HG03060 (cell line): ENCODE measurements around the gene MRGPRE.

ENCODE experiments used
- ATAC-seq: cut with Tn5 transposase; IDR thresholded peaks from one replicate; pipeline ENCODE4 v1.9.1; 2021; ENCODE audit warnings: low read depth, moderate number of reproducible peaks; ENCODE audit not compliant: unreplicated experiment

MRGPRE gene

DNA sequence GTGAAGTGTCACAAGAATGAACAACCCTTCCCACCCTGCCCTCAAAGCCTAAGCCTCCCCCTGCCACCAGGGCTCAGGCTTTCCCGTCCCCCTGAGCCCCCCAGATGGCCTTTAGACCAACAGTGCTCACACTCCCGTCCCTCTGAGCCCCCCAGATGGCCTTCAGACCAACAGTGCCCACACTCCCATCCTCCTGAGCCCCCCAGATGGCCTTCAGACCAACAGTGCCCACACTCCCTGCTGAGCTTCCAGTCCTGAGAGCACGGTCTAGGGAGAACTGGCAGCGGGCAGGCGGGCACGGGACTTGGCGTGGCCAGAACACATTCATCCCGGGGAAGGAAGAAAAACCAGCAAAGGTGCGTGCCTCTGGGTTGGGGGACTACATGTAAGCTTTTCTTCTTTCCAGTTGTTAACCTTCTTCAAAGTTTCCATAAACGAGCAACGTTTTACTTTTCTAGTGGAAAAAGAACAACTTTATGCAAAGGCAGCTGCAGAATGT, 16.1 kb downstream of the MRGPRE start:
- no peak for ATAC-seq

DNA sequence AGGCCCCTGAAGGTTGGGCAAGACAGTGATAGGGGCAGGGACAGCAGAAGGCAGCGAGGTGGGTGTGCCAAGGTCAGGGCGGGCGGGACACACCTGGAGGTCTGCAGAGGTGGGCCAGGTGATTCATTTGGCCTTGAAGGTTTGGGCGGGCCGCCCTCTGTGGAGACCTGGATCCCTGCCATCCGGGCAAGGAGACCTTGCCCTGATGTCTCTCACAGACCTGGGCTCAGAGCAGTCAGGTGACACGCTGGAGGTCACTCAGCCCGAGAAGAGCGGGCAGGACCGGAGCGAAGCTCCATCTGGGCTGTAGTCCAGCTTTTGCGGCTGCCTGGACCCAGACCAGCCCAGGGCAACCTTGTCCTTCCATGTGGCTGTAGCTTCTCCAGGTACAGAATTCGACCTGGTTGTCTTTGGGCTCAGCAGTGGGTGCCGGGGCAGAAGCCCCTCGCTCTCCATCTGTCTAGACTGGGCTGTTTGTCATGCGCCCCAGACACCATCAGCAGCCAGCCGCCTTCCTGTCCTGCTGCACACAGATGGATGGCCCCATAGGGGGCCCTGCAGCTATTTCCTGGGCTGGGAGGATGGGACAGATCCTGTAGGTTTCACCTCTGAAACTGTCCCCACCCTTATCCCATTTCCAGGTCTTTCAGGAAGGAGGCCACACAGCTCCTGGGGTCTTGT, 16.7 kb downstream of the MRGPRE start:
- no peak for ATAC-seq

DNA sequence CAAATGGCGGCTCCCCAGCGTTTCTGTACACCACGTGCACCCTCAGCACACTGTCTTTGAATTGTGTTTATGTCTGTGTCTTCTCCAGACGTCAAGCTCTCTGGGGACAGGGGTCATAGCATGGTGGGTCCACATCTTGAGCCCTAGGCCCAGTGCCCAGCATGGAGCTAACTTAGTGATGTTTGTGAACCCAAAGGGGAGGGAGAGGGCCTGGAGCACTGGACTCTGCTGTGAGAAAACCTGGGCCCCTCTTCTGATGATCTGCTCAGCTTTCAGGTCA, 17.9 kb downstream of the MRGPRE start:
- ATAC-seq: no peak

DNA sequence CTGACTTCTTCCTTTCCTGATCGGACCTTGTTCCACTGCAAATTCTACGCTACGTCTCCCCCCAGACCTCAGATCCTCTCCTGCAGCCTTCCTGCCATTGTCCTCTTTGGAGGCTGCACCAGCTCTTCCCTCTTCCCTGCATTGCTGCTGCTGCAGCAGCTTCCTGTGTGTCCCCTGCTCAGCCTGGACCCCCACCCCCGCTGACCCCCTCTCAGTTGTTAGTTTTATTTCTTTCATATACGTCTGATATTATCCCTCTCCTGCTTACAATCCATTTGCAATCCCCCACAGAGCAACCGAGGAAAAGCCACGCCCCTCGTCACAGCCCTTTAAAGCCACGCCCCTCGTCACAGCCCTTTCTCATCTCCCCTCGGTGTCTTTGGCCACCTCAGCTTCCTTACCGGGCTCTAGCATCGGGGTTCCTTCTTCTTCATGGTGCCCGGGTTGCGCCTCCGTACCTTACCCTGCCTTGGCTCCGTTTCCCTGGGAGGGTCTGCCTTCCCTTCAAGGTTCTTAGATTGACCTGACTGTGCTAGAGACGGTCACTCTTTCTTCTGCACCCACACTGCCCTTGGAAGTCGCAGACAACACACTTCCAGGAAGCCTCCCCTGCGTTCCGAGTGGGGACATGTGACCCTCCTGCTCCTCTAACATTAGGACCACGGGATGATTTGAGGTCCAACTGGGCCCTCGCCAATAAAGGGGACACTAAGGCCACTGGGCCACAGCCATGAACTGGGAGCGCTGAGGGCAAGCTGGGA, 18.4 kb downstream of the MRGPRE start:
- no peak for ATAC-seq

DNA sequence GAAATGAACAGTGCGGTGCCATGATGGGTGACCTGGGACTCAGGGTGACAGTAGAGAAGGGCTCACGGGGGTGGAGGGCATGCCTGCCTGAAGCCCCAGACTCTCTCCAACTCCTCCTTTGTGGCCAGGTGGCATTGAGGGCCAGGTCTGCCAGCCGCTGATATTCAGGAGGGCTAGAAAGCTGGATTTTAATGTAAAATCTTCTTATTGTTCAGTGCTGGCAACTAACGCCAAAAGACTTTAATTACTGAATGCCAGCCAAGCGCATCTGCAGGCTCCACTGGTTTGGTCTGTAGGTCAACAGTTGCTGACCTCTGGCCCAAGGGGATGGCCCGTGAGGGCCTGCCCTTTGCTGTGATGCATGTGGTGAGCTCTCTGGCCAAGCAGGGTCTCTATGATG, 23.9 kb downstream of the MRGPRE start:
- ATAC-seq: no peak

DNA sequence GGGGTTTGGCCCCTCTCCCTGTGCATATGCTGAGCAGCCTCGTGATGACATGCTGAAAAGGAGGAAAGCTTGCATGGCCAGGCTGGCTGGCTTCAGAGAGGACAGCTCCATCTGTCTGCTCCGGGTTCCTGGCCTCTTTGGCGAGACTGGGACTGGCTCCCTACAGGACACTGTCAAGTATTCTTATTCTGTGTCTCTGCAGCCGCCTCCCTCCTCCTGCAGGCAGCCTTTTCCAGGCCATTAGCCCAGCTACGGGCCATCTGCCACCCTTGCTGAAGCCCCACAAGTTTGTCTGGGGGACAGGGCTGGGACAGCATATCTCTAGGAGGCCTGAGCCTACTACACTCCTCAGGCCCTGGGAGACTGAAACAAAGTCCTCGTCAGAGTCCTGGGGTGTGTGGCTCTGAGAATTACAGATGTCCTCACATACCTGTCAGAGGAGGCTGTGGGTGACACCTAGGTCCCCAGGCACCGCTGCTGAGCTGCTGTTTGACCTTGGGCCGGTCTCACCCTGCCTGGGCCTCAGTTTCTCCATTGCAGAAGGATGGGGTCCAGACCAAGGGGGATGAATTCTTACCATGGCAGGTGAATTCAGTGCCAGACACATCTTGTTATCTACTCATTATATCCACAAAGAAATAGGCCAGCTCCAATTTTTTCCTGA, 24.6 kb downstream of the MRGPRE start:
- ATAC-seq: no peak

DNA sequence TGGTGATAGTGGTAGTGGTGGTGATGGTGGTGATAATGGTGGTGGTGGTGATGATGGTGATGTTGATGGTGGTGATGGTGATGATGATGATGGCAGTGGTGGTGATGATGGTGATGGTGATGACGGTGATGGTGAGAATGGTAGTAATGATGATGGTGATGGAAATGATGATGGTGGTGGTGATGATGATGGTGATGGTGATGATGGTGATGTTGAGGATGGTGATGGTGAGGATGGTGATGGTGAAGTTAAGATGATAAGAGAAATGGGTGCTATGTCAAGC, 25.4 kb downstream of the MRGPRE start:
- ATAC-seq: no peak

DNA sequence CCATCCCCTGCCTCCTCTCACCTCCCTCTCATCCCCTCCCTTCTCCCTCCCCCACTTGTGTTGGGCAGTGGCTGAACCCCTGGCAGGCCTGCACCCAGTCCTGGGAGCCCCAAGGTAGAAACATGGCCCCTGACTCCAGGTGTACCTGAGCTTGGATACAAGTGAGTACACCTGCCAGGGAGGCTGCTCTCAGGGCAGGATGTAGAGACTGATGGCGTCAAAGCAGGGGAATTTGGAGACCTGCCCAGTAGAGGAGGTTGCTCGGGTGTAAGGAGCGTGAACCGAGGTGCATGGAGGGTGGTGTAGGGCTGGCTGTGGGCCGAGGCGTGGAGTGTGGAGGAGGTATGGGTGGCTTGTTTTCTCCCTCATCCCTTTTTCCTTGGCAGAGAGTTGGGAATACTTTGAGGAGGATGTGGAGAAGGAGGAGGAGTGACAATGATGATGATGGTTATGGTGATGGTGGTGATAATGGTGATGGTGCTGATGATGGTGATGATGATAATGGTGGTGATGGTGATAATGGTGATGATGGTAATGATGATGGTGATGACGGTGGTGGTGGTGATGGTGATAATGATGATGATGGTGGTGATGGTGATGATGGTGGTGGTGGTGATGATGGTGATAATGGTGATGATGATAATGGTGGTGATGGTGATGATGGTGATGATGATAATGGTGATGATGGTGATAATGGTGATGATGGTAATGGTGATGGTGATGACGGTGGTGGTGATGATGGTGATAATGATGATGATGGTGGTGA, 25.9 kb downstream of the MRGPRE start:
- no peak for ATAC-seq

DNA sequence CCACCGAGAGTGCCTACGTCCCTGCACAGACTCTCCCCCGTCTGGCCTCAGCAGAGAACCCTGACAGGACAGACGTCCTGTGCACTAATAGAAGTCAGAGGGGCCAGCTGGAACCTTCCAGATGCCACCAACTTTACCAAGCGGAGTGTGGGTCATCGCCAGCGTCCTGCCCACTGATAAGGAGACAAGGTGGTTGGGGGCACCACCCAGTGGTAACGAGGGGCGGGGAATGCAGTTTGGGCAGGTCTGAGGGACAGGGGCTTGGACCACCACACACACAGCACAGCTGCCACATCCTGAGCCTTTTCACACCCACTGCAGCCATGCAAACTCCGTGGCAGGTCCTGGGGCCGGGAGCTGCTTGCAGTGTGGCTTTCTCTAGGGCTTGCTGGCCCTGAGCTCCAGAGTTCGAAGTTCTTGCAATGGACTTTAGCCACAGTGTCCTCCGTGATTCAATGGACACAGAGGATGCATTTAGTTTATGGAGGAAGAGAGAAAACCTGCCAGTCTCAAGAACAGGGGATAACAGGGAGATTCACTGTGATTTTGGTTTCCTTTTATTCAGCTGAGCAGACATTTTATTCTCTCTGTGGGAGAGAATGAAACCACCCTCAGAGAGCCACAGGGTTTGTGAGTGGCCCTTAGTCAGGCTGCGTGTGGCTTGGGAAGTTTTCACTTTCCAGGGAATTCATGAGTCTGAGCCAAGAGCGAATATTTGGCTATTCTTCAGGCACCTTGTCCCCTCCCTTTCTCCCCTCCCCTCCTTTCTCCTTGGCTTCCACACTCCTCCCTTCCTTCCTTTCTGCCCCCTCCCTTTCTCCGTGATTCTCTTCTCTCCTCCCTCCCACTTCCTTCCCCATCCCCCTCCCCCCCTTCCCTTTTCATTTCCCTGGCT, 26.7 kb downstream of the MRGPRE start:
- no peak for ATAC-seq

DNA sequence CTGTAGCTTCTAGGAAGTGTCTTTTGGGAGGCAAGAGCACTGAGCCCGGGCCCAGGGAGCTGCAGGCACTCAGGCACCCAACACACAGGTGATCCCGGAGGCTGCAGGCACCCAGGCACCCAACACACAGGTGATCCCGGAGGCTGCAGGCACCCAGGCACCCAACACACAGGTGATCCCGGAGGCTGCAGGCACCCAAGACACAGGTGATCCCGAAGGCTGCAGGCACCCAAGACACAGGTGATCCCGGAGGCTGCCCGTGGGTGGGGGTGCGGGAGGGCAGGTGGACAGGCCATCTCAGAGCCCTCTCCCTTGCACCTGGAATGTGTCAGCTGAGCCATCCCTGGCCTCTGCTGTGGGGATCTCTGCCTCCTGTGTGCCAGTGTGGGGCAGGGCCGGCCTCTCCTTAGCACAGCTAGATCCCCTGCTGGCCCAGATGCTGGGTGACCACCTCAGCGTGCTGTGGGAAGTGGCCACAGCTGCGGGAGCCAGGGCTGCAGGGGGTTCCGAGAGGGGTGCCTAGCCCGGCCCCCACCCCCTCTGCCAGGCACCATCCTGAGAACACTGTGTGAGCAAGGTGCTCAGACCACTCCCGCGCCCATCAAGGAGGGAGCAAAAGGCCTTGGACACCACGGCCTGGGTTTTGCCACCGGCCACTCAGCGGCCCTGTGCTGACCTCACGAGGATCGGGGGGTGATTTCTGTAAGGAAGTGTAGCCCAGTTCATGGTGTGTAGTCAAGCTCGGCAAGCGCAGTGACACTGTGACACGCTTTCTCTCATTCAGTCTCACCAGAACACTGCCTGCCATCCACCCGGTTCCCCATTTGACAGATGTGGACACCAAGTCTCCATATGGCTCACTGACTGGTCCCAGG, 27.8 kb downstream of the MRGPRE start:
- no peak for ATAC-seq

DNA sequence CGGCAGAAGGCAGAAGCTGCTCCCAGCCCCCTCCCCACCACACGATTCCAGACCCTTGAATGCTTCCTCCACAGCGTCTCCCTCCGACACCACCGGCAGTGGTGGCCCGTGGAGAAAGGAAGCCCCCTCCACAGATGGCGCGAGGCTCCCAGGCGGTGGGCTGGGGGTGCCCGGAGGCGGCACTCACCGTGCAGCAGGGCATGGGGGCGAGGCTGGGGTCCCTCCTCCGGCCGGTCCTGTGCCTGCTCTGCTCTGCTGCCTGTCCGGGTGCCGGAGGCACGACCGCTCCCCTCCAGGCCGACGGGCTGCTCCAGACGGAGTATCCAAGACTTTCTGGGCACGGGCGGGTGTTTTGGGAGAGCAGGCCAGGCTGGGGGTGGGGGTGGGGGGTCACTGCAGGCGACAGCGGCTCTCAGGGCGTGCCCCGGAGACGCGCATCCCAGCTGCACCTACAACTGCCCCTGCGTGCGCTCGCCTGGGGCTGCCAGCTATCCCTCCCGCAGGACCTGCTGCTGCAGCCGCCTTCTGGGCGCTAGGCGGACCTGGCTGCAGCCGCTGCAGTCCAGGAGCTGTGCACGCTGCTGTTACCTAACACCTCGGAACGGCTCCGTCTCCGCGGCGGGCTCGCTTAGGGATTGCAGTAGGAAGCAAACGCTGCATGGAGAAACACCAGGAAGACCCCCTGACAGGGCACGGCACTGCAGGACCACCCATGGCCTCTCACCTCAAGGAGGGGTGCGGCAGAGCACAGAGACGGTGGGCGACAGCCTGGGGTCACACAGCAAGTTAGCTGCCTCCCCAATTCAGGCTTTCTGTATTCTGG, 28.8 kb downstream of the MRGPRE start:
- no peak for ATAC-seq

DNA sequence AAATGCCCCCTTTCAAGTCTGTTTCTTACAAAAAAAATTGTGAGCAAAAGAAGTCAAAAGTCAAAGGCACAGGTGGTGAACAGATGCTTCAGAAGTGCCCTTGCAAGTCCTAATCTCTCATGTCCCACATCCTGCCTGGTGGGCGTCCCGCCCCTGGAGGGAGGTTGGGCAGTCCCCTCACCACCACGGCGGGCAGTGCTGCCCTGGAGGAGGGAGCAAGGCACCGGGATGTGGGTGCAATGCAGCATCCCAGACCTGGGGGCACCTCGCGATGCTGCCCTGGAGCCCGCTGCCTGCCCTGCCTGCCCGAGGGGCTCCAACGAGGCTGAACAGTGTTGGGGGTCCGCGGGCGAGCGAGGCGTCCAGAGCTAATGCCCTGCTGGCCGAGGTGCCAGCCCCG, 29.5 kb downstream of the MRGPRE start:
- ATAC-seq: no peak

DNA sequence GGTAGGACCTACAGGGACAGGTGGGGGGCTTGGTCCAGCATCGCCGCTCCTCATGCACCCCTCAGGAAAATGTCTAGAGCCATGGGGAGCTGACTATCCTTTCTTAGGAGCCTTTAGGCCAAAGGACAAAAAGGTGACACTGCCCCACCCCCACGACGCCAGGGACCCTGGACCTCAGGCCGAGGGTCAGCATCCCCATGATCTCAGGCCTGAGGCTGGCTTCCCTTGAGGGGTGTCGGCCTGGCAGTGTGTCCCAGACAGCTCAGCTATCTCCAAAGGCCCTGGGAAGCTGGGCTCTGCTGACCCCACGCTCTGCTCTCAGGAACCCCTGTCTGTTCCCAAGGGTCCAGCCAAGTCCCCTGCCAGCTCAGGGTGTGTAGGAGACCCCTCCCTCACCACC, 29.9 kb downstream of the MRGPRE start:
- no peak for ATAC-seq

DNA sequence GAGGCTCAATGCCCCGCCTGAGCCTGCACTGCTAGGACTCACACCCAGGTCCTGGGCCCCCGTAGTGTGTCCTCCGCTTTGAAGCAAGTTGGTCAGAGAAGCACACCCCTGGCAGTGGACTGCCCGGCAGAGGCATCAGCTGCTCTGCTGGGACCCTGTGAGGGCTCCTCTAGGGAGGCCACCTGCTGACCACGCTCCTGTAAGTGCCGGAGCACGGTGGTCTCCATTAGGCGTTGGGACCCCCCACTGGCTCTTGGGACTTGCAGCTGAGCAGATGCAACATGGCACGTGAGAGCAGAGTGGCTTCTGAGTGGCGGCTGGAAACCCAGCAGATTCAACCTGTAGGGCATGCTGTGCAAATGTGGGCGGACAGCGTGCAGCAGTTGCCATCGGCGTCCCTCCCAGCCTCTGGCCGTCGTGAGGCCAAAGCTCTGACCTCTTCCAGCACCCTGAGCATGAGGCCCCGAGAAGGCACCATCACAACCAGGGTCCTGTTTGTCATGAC, 30.5 kb downstream of the MRGPRE start:
- no peak for ATAC-seq

DNA sequence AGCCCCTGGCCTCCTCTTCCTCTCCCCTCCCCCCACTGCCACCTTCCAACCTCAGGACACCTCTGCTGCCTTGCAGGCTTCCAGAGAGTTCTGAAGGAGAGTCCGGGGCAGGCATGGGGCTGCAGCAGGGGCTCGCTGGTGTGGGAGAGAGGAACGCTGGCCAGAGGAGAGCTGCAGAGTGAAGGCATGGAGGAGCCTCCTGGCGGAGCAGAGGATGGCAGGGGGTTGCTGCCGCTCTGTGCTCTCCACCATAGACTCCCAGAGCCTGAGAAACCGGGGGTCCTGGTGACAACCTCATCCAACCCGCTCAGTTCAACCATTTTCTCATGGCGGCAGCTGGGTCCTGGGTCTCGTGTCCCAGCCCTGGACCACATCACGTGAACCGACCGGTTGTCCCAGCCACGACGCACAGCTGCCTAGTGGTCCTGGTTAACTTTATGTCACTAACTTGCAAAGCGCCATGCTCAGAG, 31.1 kb downstream of the MRGPRE start:
- ATAC-seq: no peak

DNA sequence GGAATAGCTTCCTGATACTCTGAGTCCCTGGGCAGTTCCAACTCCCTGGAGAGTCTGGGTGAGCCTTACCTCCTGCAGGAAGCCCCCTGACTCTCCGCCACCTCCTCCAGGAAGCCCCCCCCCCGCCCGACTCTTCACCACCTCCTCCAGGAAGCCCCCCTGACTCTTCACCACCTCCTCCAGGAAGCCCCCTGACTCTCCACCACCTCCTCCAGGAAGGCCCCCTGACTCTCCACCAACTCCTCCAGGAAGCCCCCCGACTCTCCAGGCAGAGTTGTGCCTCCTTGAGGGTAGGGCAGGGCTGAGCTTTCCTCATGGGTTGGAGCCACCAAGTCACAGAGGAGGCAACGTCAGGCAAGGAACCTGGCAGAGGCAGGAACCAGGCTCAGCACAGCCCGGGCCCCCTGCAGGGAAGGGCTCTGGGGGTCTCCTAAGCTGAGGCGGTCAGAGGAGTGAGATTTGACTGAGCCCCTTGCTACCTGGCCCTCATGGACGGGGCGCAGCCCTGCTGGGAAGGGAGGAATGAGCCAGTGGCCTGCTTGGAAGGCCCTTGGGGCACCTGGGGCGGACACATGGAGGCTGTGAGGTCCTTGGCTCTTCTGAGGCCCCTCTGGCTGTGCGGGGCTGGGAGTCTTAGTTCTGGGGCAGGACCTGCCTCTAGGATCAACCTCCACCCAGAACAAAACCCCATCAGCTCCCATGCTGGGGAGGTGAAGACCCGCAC, 31.7 kb downstream of the MRGPRE start:
- ATAC-seq: no peak

DNA sequence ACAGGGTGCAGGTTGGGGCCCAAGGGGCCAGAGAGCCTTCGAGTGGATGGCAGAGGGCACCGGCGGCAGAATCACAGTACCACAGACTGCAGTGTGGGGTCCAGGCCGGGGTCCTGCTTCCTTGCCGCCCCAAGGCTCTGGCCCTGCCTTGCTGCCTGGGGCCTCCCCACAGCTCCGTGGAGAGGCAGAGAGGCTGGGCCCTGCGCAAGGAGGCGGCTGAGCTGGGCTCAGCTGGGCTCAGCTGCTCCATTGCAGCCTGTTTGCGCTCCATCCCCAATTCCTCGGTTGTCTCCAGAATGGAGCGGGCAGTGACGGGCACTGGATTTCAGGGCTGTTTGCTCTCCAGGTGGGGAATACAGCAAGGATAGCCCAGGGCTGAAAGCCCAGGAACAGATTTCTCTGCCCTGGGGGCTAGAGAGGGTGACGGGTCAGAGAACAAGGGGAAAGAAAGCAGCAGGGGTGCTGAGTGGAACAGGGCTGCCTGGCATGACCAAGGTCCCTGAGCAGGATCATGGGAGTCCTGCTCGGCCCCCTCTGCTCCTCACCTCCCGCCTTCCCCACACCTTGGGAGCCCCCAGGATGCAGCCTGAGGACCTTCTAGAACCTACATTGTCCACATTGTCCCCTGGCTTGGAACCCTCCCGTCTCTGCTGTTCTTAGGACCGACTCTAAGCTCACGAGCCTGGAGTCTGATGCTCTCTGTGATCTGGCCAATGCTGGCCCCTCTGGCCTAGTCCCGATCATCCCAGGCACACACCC, 32.5 kb downstream of the MRGPRE start:
- no peak for ATAC-seq
